ENCODE measurements around the gene PRKAA2. TPM values are rescaled to one million over a fixed set of nuclear protein-coding genes. Genes with fewer than 3 reads are reported as not detected.
"Not testable (repeated sequence)": the region's sequence is repeated elsewhere in the genome, so short reads cannot be mapped to it uniquely, and the experiment has no call there.

PRKAA2 gene
- total and polyA plus RNA-seq, 2 of the 13 experiments (the other 11 are each of a cell fraction or from before 2014, with no cell fraction given): 6.0 to 7.5 TPM

DNA sequence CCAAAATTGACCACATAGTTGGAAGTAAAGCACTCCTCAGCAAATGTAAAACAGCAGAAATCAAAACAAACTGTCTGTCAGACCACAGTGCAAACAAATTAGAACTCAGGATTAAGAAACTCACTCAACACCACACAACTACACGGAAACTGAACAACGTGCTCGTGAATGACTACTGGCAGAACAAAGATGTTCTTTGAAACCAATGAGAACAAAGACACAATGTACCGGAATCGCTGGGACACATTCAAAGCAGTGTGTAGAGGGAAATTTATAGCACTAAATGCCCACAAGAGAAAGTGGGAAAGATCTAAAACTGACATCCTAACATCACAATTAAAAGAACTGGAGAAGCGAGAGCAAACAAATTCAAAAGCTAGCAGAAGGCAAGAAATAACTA lies 34.3 kb upstream of the PRKAA2 start:
- H2AFZ ChIP-seq (ENCODE audit: low read length); in situ Hi-C loops (cut with HindIII; ENCODE audit: extremely low pct_ligation_motif_present, low pct_unique_long_range_greater_than_20kb); H3K36me3 ChIP-seq (replicated peaks in 1 of 2; ENCODE audit: control insufficient read depth in 1 of 2, insufficient read depth in 2 of 2, low read length in 2 of 2); H3K9me3 ChIP-seq (ENCODE audit: low read length); H3K27me3 ChIP-seq (ENCODE audit: control insufficient read depth in 1 of 2, insufficient read depth in 2 of 2, low read length in 2 of 2); intact Hi-C loops (cut with micrococcal nuclease; ENCODE audit: unreplicated experiment); FAIRE-seq; H4K20me1 ChIP-seq (ENCODE audit: insufficient read depth, low read length); H3K4me3 ChIP-seq (replicated peaks in 1 of 3; ENCODE audit: insufficient read depth in 1 of 3, low read depth in 2 of 3, low read length in 3 of 3); H3K4me2 ChIP-seq (ENCODE audit: low read depth, low read length); H3K9ac ChIP-seq (ENCODE audit: insufficient read depth, low read depth, low read length); POLR2A ChIA-PET; H3K79me2 ChIP-seq (ENCODE audit: insufficient read depth, low read length); ATAC-seq; CTCF ChIA-PET (ENCODE audit: low intra/inter-chr PET ratio, low total read pairs); H3K27ac ChIP-seq (ENCODE audit: extremely low read length, insufficient read depth, low read length); BruUV-seq (replicated peaks); TF ChIP-seq SOX13, SOX6 (IDR thresholded peaks at IDR 0.05): not testable (repeated sequence)
- H3K4me1 ChIP-seq (ENCODE audit: insufficient read depth, low read length): peaks cover 19% of the 10 kb centered on the region; the same call in 1 of the 2 replicates
- peak; percentile 29 for DNase-seq (ENCODE audit: low spot score)
- WGBS (ENCODE audit: low lambda C conversion rate): 16% methylated on average over 6 of the region's 6 CpGs
- TF ChIP-seq SOX5 (CRISPR knock-in tag; IDR thresholded peaks at IDR 0.05; ENCODE audit: borderline replicate concordance) (peak; percentile 80; the same call in 1 of the 2 replicates), SOX13 (CRISPR knock-in tag; conservative IDR thresholded peaks at IDR 0.05 in 1 of 2, IDR thresholded peaks at IDR 0.05 in 1 of 2) (peak in 1 of 2 experiments; percentile 71; a peak in 2 of 4 replicates), SOX6 (CRISPR knock-in tag; IDR thresholded peaks at IDR 0.05) (peak; percentile 37; the same call in 1 of the 2 replicates), GATAD2A (CRISPR knock-in tag; IDR thresholded peaks at IDR 0.05) (0 out of 2 replicates have a peak, but pooled peaks have one; percentile 16), ZFP90 (CRISPR knock-in tag; IDR thresholded peaks at IDR 0.05; ENCODE audit: borderline replicate concordance) (peak; percentile 98), ELF3 (CRISPR knock-in tag; IDR thresholded peaks at IDR 0.05) (peak; percentile 53; the same call in 1 of the 2 replicates)
- TF ChIP-seq, protein P1, sequence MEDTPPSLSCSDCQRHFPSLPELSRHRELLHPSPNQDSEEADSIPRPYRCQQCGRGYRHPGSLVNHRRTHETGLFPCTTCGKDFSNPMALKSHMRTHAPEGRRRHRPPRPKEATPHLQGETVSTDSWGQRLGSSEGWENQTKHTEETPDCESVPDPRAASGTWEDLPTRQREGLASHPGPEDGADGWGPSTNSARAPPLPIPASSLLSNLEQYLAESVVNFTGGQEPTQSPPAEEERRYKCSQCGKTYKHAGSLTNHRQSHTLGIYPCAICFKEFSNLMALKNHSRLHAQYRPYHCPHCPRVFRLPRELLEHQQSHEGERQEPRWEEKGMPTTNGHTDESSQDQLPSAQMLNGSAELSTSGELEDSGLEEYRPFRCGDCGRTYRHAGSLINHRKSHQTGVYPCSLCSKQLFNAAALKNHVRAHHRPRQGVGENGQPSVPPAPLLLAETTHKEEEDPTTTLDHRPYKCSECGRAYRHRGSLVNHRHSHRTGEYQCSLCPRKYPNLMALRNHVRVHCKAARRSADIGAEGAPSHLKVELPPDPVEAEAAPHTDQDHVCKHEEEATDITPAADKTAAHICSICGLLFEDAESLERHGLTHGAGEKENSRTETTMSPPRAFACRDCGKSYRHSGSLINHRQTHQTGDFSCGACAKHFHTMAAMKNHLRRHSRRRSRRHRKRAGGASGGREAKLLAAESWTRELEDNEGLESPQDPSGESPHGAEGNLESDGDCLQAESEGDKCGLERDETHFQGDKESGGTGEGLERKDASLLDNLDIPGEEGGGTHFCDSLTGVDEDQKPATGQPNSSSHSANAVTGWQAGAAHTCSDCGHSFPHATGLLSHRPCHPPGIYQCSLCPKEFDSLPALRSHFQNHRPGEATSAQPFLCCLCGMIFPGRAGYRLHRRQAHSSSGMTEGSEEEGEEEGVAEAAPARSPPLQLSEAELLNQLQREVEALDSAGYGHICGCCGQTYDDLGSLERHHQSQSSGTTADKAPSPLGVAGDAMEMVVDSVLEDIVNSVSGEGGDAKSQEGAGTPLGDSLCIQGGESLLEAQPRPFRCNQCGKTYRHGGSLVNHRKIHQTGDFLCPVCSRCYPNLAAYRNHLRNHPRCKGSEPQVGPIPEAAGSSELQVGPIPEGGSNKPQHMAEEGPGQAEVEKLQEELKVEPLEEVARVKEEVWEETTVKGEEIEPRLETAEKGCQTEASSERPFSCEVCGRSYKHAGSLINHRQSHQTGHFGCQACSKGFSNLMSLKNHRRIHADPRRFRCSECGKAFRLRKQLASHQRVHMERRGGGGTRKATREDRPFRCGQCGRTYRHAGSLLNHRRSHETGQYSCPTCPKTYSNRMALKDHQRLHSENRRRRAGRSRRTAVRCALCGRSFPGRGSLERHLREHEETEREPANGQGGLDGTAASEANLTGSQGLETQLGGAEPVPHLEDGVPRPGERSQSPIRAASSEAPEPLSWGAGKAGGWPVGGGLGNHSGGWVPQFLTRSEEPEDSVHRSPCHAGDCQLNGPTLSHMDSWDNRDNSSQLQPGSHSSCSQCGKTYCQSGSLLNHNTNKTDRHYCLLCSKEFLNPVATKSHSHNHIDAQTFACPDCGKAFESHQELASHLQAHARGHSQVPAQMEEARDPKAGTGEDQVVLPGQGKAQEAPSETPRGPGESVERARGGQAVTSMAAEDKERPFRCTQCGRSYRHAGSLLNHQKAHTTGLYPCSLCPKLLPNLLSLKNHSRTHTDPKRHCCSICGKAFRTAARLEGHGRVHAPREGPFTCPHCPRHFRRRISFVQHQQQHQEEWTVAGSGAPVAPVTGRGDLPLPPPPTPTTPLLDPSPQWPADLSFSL (CRISPR knock-in tag; IDR thresholded peaks at IDR 0.05): 0 out of 2 replicates have a peak, but pooled peaks have one; percentile 55

All from HepG2 (cell line).